MM.1S (cell line): Measurements from ENCODE around the gene THADA.
"Not testable (repeated sequence)": the region's sequence is repeated elsewhere in the genome, so short reads cannot be mapped to it uniquely, and the experiment has no call there.

Experiments used
- DNase-seq: peaks from one replicate; pipeline ENCODE4 v3.0.0-alpha.2; 2015
- H2AFZ ChIP-seq: fragments of 300-600 bp; sonication (generic); 2 replicates; pipeline ENCODE4 v1.6.0; 2016; ENCODE audit warnings: antibody characterized with exemption, low read length
- H3F3A ChIP-seq: fragments of 300-600 bp; sonication (generic); 2 replicates; pipeline ENCODE4 v1.6.1; 2016; ENCODE audit warnings: mild to moderate bottlenecking, antibody characterized with exemption, low read length, moderate library complexity, mixed read lengths; ENCODE audit not compliant: insufficient read depth
- H3K27ac ChIP-seq: fragments of 300-600 bp; sonication (generic); 2 replicates; pipeline ENCODE4 v1.5.1; 2016; ENCODE audit warnings: mild to moderate bottlenecking, low read length
- H3K27me3 ChIP-seq: fragments of 300-600 bp; sonication (generic); replicated peaks from 2 replicates; pipeline ENCODE4 v1.6.0; 2016; ENCODE audit warnings: low read length; ENCODE audit not compliant: insufficient read depth
- H3K36me3 ChIP-seq: fragments of 300-600 bp; sonication (generic); replicated peaks from 2 replicates; pipeline ENCODE4 v1.6.1; 2016; ENCODE audit warnings: mild to moderate bottlenecking, low read length, mixed read lengths; ENCODE audit not compliant: insufficient read depth
- H3K4me1 ChIP-seq: fragments of 300-600 bp; sonication (generic); 2 replicates; pipeline ENCODE4 v1.6.1; 2016; ENCODE audit warnings: low read length, mixed read lengths
- H3K4me2 ChIP-seq: fragments of 300-600 bp; sonication (generic); 2 replicates; pipeline ENCODE4 v1.6.0; 2016; ENCODE audit warnings: low read depth, low read length
- H3K4me3 ChIP-seq: fragments of 300-600 bp; sonication (generic); 2 replicates; pipeline ENCODE4 v1.5.1; 2016; ENCODE audit warnings: low read length, mixed read lengths
- H3K79me2 ChIP-seq: fragments of 300-600 bp; sonication (generic); 2 replicates; pipeline ENCODE4 v1.6.1; 2016; ENCODE audit warnings: mixed run types, low read length, mixed read lengths
- H3K9ac ChIP-seq: fragments of 300-600 bp; sonication (generic); 2 replicates; pipeline ENCODE4 v1.6.1; 2016; ENCODE audit warnings: low read length, mixed read lengths
- H3K9me2 ChIP-seq: fragments of 300-600 bp; sonication (generic); replicated peaks from 2 replicates; pipeline ENCODE4 v1.6.1; 2016; ENCODE audit warnings: mild to moderate bottlenecking, low read length, mixed read lengths; ENCODE audit not compliant: insufficient read depth
- H3K9me3 ChIP-seq: fragments of 300-600 bp; sonication (generic); replicated peaks from 2 replicates; pipeline ENCODE4 v1.6.1; 2016; ENCODE audit warnings: mild to moderate bottlenecking, low read length, mixed read lengths; ENCODE audit not compliant: insufficient read depth
- H4K20me1 ChIP-seq: fragments of 300-600 bp; sonication (generic); 2 replicates; pipeline ENCODE4 v1.6.1; 2016; ENCODE audit warnings: mild to moderate bottlenecking, low read length, moderate library complexity, mixed read lengths; ENCODE audit not compliant: insufficient read depth
- EZH2 ChIP-seq: fragments of 300-600 bp; sonication (generic); optimal IDR thresholded peaks from 2 replicates; pipeline ENCODE3; 2017; ENCODE audit warnings: low read depth, mild to moderate bottlenecking, antibody characterized with exemption, low read length, mixed read lengths
- EZH2phosphoT487 ChIP-seq: fragments of 300-600 bp; sonication (generic); IDR thresholded peaks from 2 replicates; pipeline ENCODE4 v1.6.1; 2018; ENCODE audit warnings: antibody characterized with exemption, low read length
- TF ChIP-seq, protein P1 (sequence below): fragments of 300-600 bp; sonication (generic); IDR thresholded peaks from 2 replicates; pipeline ENCODE4 v1.5.1; 2016; ENCODE audit warnings: antibody characterized with exemption, low read length, mixed read lengths

The THADA gene

DNA sequence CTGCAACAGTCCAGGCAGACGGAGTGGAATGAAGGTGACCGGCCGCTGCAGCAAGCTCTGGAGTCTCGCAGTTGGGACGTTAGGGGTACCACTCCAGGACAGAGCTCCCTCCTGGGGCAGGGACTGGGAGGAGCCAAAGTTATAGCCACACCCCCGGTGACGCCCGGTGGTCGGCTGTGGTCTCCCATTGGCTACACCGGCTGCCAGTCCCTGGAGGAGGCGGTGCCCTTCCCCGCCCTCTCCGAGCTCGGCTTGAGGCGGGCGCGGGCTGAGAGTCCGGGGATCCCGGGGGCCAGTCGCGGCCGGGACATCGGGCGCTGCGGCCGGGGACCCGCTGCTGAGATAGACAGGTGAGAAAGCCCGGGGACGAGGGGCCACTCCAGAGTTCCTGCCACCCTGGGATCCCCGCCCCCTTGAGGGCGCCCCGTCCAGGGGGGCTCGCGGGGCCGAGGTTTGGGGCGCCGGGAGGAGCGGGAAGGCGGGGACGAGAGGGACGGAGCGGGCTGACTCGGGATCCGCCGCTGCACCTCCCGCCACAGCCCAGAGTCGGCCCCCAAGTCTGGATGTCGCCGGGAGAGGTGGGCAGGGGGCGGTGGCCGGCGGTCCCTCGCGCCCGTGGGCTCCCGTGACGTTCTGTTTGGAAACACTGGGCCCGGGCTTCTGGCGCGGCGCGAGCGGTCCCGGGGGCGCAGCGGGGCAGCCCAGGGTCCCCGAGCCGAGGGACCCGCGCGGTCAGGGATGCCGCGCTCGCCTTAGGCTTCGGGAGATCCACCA, 41.4 kb upstream of the THADA start, which contains the start of gene PLEKHH2:
Gene PLEKHH2, plus strand, starts transcription at position 231 of the 774 bp plus-strand sequence. CDS start 7,414 bp downstream, outside the sequence.
- H3K4me3 ChIP-seq: peak within 1 kb of the TSS; percentile 79

DNA sequence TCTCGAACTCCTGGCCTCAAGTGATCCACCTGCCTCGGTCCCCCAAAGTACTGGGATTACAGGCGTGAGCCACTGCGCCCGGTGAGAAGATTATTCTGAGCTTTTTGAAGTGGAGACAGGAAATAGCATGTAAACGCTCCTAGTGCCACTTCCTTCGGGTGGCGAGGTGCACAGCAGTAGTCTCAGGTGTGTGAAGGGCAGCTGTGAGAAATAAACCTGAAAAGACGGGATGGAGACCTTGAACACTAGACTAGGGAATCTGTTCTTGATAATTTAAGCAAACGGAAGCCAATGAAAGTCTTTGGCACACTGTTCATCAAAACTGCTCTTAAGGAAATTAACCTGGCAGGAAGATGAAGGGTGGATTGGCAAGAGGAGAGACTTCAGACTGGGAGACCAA, 40.8 kb upstream of the THADA start:
- H3K9ac ChIP-seq: peak overlapping the region; percentile 41; the same call in 1 of the 2 replicates
- peaks cover 5% of the 10 kb centered on the region for H3F3A ChIP-seq
- peak overlapping the region; percentile 97 for H3K4me2 ChIP-seq
- no peaks in the 10 kb centered on the region for H3K36me3 ChIP-seq
- H3K27ac ChIP-seq: peak overlapping the region; percentile 41; the same call in 1 of the 2 replicates
- peak overlapping the region; percentile 79 for H3K4me3 ChIP-seq
- H3K4me1 ChIP-seq: no peaks in the 10 kb centered on the region
- TF ChIP-seq, protein P1, sequence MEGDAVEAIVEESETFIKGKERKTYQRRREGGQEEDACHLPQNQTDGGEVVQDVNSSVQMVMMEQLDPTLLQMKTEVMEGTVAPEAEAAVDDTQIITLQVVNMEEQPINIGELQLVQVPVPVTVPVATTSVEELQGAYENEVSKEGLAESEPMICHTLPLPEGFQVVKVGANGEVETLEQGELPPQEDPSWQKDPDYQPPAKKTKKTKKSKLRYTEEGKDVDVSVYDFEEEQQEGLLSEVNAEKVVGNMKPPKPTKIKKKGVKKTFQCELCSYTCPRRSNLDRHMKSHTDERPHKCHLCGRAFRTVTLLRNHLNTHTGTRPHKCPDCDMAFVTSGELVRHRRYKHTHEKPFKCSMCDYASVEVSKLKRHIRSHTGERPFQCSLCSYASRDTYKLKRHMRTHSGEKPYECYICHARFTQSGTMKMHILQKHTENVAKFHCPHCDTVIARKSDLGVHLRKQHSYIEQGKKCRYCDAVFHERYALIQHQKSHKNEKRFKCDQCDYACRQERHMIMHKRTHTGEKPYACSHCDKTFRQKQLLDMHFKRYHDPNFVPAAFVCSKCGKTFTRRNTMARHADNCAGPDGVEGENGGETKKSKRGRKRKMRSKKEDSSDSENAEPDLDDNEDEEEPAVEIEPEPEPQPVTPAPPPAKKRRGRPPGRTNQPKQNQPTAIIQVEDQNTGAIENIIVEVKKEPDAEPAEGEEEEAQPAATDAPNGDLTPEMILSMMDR: no peak
- TF ChIP-seq EZH2phosphoT487 (no peak), EZH2 (no peak)
- H3K79me2 ChIP-seq: no peaks in the 10 kb centered on the region
- H3K9me3 ChIP-seq: no peaks in the 10 kb centered on the region
- DNase-seq: peak; percentile 53
- H2AFZ ChIP-seq: peak overlapping the region; percentile 100
- 0 out of 2 replicates have a peak, but pooled peaks cover 5% of the 10 kb centered on the region for H3K27me3 ChIP-seq
- no peaks in the 10 kb centered on the region for H3K9me2 ChIP-seq
- H4K20me1 ChIP-seq: no peaks in the 10 kb centered on the region

More for the DNA sequence above, 41.4 kb upstream of the THADA start, which contains the start of gene PLEKHH2:
- Histone ChIP-seq H3K36me3 (no peaks in the 10 kb centered on the region), H3K9ac (peak within 1 kb of the TSS; percentile 52; the same call in 1 of the 2 replicates), H3K9me3 (no peaks in the 10 kb centered on the region), H3K27me3 (0 out of 2 replicates have a peak, but pooled peaks cover 5% of the 10 kb centered on the region), H3K9me2 (no peaks in the 10 kb centered on the region), H3K4me2 (peak within 1 kb of the TSS; percentile 97), H3K4me1 (no peaks in the 10 kb centered on the region), H2AFZ (peak within 1 kb of the TSS; percentile 100), H3F3A (peaks cover 5% of the 10 kb centered on the region), H3K27ac (peak within 1 kb of the TSS; percentile 41; the same call in 1 of the 2 replicates), H4K20me1 (no peaks in the 10 kb centered on the region), H3K79me2 (no peaks in the 10 kb centered on the region)
- TF ChIP-seq, protein P1: no peak
- TF ChIP-seq EZH2 (no peak), EZH2phosphoT487 (no peak)
- peak; percentile 89 for DNase-seq

DNA sequence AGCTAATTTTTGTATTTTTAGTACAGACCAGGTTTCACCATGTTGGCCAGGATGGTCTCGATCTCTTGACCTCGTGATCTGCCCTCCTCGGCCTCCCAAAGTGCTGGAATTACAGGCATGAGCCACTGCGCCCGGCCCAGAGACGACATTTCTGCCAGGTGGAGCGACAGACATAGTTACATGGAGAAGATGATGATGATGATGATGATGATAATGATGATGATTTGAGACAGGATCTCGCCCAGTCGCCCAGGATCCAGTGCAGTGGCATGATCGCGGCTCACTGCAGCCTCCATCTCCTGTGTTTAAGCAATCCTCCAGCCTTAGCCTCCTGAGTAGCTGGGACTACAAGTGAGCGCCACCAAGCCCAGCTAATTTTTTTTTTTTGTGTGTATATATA, 40.3 kb upstream of the THADA start:
- H2AFZ ChIP-seq, H3K9me3 ChIP-seq, H3K9ac ChIP-seq, H3K36me3 ChIP-seq, H3K4me3 ChIP-seq, H3K27ac ChIP-seq, H3K4me2 ChIP-seq, H3F3A ChIP-seq, H3K27me3 ChIP-seq, H3K9me2 ChIP-seq, H3K79me2 ChIP-seq, H4K20me1 ChIP-seq, H3K4me1 ChIP-seq, DNase-seq: not testable (repeated sequence)
